Ammon's horn (tissue), 1 donor: ENCODE data around the gene C12orf50.
"Not testable (repeated sequence)": the region's sequence is repeated elsewhere in the genome, so short reads cannot be mapped to it uniquely, and the experiment has no call there.

ENCODE experiments used
- DNase-seq: peaks from one replicate; pipeline ENCODE4 v3.0.0-alpha.2; 2016; ENCODE audit warnings: low spot score

C12orf50 gene

GRCh38 chr12:87988534-87988933 lies 40.7 kb downstream of the C12orf50 start:
- no peak for DNase-seq

GRCh38 chr12:87985069-87985675 lies 44.0 kb downstream of the C12orf50 start:
- DNase-seq: no peak

GRCh38 chr12:87982208-87982607 lies 47.0 kb downstream of the C12orf50 start:
- DNase-seq: no peak

DNA sequence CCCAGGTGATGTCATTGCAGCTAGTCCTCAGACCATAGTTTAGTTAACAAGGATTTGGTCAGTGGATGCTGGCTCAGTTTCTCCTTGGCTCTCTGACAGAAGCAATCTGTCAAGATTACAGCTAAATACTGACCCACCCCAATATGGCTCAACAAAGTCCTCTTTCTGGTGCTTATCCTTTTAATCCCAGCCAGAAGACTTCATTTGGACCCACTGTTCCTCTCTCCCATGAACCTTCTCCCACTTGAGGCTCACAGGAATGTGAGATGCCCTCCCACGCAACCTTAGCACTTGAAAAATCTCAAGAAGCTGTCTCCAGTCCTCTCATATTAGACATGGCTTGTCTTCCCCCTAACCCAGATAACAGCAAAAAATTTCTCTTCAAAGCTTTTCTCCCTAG lies 47.7 kb downstream of the C12orf50 start:
- DNase-seq: no peak

DNA sequence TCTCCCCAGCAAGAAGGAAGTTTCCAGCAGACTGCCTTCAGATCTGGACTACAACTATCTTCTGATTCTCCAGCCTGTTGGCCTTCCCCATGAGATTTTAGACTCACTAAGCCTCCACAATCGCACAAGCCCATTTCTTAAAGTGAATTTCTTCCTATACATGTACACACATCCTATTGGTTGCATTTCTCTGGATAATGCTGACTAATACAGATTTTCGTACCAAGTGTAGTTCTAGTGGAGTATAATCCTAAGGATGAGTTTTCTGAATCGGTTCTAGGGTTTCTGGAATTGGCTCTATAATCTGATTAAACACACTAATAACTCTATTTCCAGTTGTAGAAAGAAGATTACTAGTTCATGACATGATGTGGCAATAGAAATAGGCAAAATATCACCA lies 53.3 kb downstream of the C12orf50 start:
- no peak for DNase-seq

GRCh38 chr12:87967871-87968270 lies 61.3 kb downstream of the C12orf50 start:
- peak; percentile 6 for DNase-seq

GRCh38 chr12:87960566-87960965 lies 68.6 kb downstream of the C12orf50 start:
- DNase-seq: peak; percentile 6

DNA sequence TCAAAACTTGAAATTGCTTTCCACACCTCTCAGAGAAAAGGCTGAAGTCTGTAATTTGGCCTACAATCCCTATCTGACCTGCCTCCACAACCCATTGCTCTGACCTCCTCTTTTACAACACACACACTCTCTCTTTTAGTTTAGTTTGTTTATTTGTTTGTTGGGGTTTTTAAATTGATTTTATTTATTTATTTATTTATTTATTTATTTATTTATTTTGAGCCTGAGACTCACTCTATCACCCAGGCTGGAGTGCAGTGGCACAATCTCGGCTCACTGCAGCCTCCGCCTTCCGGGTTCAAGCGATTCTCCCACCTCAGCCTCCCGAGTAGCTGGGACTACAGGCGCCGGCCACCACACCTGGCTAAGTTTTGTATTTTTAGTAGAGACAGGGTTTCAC lies 75.2 kb downstream of the C12orf50 start:
- not testable (repeated sequence) for DNase-seq

- peak; percentile 80 for DNase-seq
Observed at GRCh38 chr12:87953256-87953860, 75.8 kb downstream of the C12orf50 start.

- peak; percentile 10 for DNase-seq
Observed at GRCh38 chr12:87952850-87953249, 76.4 kb downstream of the C12orf50 start.

DNA sequence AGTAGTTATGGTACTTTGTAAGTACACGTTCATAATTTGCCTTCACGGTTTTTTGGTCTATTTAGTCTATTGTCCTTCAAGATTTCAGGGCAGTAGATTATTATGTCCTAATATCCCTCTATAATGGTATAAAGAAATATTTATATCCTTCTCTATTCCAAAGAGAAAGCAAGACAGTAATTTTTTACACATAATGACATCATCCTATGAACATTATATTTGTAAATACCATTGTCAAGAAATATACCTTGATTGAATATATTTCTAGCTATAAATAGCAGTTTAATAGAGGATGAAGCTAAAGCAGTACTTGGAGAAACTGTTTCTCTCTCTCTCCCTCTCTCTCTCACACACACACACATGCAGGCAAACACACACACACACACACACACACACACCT lies 77.0 kb downstream of the C12orf50 start:
- DNase-seq: no peak

- no peak for DNase-seq
Observed at GRCh38 chr12:87943762-87944161, 85.4 kb downstream of the C12orf50 start.

GRCh38 chr12:87943023-87943422 lies 86.2 kb downstream of the C12orf50 start:
- DNase-seq: no peak

DNA sequence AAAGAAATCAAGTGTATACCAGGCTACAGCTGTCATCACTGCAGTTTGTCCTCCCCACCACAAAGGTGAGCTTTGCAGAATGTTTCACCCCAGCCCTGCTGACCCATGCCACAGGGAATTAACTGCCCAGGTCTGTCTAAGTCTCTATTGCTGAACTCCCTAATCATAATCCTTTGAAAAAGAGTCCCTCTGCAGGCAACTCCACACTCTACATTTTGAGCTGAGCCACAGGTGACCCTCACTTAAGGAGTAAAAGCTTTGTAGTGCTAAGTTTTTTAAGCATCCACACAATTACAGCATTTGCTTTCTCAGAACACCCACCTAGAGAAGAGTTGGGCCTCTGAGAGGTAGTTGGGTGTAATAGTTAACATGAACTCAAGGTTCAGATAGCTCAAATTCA lies 90.0 kb downstream of the C12orf50 start:
- DNase-seq: no peak

DNA sequence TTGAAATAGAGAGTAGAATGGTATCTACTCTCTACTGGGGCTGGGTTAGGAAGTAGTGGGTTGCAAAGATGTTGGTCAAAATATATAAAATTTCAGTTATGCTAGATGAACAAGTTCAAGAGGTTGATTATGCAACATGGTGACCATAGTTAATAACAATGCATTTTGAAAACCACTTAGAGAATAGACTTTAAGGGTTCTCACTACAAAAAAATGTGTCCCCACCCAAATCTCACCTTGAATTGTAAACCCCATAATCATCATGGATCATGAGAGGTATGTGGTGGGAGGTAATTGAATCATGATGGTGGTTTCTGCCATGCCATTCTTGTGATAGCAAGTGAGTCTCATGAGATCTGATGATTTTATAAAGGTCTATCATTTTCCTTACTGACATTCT lies 94.0 kb downstream of the C12orf50 start:
- no peak for DNase-seq

DNA sequence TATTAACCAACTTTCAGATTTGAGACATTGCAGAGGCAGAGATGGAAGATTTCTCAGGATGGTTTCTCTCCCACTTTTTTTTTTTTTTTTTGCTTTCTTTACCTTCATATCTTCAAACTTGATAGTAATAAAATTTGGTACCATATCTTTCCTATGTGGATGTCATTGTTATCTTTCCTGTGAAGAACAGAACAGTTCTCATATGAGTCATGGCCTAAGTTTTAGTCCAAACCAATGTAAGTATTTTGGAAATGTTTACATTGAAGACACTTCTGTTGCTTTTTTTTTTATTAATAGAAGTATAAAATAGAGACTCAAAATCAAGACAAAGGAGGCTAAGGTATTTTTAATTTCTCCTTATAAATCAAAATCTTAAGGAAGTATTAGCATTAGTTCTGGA lies 95.2 kb downstream of the C12orf50 start:
- no peak for DNase-seq

- DNase-seq: no peak
Observed at GRCh38 chr12:87931812-87932211, 97.4 kb downstream of the C12orf50 start.

DNA sequence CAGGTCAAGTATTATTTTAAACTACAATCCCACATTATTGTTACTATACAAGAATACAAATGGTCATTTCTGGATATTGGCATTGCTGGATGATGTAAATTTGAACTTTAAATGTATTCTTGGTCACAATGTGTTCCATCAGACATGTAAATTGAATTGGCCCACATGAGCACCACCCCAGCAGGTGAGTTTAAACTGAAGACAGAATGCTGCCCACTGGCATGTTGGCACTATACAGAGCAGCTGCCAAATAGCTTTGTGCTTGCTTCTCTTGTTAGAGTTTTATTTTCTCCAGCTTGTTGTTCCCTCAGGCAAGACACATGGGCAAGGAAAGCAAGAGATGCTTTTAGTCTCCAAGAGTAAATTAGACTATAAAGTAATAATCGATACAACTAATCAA lies 98.6 kb downstream of the C12orf50 start:
- no peak for DNase-seq
